ENCODE measurements around the gene GRAMD2A. TPM values are rescaled to one million over a fixed set of nuclear protein-coding genes. Genes with fewer than 3 reads are reported as not detected.

GRAMD2A gene
- total and polyA plus RNA-seq, 2 experiments from 2014 or later = 0.70 to 2.8 TPM

DNA sequence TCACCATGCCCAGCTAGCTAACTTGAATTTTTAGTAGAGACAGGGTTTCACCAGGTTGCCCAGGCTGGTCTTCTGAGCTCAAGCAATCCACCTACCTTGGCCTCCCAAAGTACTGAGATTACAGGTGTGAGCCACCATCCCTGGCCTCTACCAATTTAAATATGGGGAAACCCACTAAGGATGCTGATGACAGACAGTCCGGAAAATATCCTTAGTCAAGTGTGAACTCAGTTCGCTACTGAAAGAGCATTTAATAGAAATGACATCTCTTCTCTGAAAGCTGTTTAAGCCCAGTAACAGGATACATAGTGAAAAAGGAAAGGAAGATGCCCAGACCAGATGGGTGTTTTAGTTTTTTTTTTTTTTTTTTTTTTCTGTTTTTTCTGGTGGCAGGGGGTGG is 7.7 kb upstream of the GRAMD2A start (continued):
- TF ChIP-seq, protein P1, sequence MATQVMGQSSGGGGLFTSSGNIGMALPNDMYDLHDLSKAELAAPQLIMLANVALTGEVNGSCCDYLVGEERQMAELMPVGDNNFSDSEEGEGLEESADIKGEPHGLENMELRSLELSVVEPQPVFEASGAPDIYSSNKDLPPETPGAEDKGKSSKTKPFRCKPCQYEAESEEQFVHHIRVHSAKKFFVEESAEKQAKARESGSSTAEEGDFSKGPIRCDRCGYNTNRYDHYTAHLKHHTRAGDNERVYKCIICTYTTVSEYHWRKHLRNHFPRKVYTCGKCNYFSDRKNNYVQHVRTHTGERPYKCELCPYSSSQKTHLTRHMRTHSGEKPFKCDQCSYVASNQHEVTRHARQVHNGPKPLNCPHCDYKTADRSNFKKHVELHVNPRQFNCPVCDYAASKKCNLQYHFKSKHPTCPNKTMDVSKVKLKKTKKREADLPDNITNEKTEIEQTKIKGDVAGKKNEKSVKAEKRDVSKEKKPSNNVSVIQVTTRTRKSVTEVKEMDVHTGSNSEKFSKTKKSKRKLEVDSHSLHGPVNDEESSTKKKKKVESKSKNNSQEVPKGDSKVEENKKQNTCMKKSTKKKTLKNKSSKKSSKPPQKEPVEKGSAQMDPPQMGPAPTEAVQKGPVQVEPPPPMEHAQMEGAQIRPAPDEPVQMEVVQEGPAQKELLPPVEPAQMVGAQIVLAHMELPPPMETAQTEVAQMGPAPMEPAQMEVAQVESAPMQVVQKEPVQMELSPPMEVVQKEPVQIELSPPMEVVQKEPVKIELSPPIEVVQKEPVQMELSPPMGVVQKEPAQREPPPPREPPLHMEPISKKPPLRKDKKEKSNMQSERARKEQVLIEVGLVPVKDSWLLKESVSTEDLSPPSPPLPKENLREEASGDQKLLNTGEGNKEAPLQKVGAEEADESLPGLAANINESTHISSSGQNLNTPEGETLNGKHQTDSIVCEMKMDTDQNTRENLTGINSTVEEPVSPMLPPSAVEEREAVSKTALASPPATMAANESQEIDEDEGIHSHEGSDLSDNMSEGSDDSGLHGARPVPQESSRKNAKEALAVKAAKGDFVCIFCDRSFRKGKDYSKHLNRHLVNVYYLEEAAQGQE (IDR thresholded peaks at IDR 0.05; ENCODE audit: unreplicated experiment) = no peak

DNA sequence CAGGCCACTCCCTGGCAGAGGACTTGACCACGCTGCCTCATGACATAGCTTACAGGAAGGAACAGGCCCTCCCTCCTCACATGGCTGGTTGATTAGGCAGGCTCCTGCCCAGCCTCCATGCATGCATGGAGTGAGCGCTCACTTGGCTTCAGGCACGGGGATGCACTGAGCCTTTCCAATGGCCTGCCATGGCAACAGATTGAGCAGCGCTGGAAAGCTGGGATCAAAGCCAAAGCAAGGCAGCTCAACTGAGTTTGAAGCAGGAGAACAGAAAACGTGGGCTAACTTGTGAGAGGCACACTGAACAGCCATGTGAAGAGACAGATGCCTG is 5.9 kb upstream of the GRAMD2A start:
- H3K4me3 Mint-ChIP-seq = no peak overlapping the region
- Histone ChIP-seq H4K20me1 (replicated peaks; ENCODE audit: insufficient read depth) (peaks cover 59% of the 10 kb centered on the region), H3K79me2 (replicated peaks; ENCODE audit: insufficient read depth) (0 out of 2 replicates have a peak, but pooled peaks cover 2% of the 10 kb centered on the region), H3K9me2 (ENCODE audit: insufficient read depth) (no peaks in the 10 kb centered on the region), H3K36me3 (ENCODE audit: insufficient read depth) (peaks cover 82% of the 10 kb centered on the region), H3K27me3 (ENCODE audit: insufficient read depth) (no peaks in the 10 kb centered on the region), H2AFZ (no peak overlapping the region), H3K4me1 (ENCODE audit: insufficient read depth) (0 out of 2 replicates have a peak, but pooled peaks cover 4% of the 10 kb centered on the region), H3F3A (replicated peaks; ENCODE audit: low read depth) (peaks cover 84% of the 10 kb centered on the region), H3K4me3 (no peak overlapping the region), H3K4me2 (no peak overlapping the region), H3K27ac (ENCODE audit: low read depth) (no peak overlapping the region)
- H3K27me3 Mint-ChIP-seq (ENCODE audit: insufficient read depth, low read depth, poor library complexity) = peaks cover 20% of the 10 kb centered on the region
- H3K4me1 Mint-ChIP-seq = peaks cover 4% of the 10 kb centered on the region; the same call in 1 of the 3 replicates
- ATAC-seq (no peak), DNase-seq (ENCODE audit: low spot score) (no peak)
- H3K36me3 Mint-ChIP-seq (ENCODE audit: low read depth) = peaks cover 97% of the 10 kb centered on the region
- H3K9me3 Mint-ChIP-seq = no peaks in the 10 kb centered on the region
- H3K27ac Mint-ChIP-seq = no peak overlapping the region
- TF ChIP-seq, protein P1 (IDR thresholded peaks at IDR 0.05; ENCODE audit: unreplicated experiment) = no peak
- TF ChIP-seq STAT1 (IDR thresholded peaks at IDR 0.05; ENCODE audit: unreplicated experiment) (no peak), EZH2phosphoT487 (IDR thresholded peaks at IDR 0.05; ENCODE audit: unreplicated experiment) (no peak), JUNB (IDR thresholded peaks at IDR 0.05; ENCODE audit: unreplicated experiment) (no peak)

DNA sequence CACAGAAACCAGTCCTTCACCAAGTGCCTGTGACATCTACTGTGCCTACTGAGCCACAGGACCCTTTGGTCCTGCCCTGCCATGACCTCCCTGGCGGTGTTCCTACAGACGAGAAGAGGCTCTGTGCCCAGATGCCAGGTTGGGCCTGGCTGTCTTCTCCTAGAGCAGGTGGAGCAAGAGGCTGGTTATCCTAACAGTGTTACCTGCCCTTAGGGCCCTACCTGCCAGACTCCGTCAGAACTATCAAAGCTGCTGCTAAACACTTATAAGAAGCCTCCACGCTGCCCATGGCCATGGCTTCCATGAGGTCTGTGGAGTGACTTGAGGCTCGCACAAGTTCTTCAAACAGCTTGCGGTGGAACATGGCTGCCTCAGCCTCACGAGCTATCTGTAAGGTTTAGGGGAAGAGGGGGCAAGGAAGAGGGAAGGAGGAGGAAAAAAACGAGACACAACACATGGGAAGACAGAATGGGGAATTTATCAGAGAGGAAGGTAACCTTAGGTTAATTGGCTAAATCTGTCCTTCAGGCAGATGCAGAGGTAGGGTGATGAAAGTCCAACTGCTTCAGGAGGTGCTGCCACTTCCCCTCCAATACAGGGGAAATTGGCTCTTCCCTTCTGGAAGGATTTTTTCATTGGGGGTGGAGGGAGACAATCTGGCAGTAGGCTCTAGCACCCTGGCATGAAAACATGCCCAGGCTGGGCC is 5.4 kb upstream of the GRAMD2A start:
- no peak overlapping the region for H3K27ac Mint-ChIP-seq
- H3K4me3 Mint-ChIP-seq = no peak overlapping the region
- H3K36me3 Mint-ChIP-seq (ENCODE audit: low read depth) = peaks cover 97% of the 10 kb centered on the region
- TF ChIP-seq, protein P1 (IDR thresholded peaks at IDR 0.05; ENCODE audit: unreplicated experiment) = no peak

More for the DNA sequence above, 5.4 kb upstream of the GRAMD2A start:
- ATAC-seq (no peak), DNase-seq (ENCODE audit: low spot score) (no peak)
- 0 out of 2 replicates have a peak overlapping the region, but pooled peaks have one; percentile 59 for H3K27ac ChIP-seq (ENCODE audit: low read depth)
- peaks cover 57% of the 10 kb centered on the region for H4K20me1 ChIP-seq (replicated peaks; ENCODE audit: insufficient read depth)
- H3K4me3 ChIP-seq = no peak overlapping the region
- 0 out of 2 replicates have a peak, but pooled peaks cover 2% of the 10 kb centered on the region for H3K79me2 ChIP-seq (replicated peaks; ENCODE audit: insufficient read depth)
- no peak overlapping the region for H3K4me2 ChIP-seq
- no peaks in the 10 kb centered on the region for H3K9me2 ChIP-seq (ENCODE audit: insufficient read depth)
- H3K27me3 ChIP-seq (ENCODE audit: insufficient read depth) = no peaks in the 10 kb centered on the region
- peaks cover 21% of the 10 kb centered on the region for H3K27me3 Mint-ChIP-seq (ENCODE audit: insufficient read depth, low read depth, poor library complexity)
- peaks cover 77% of the 10 kb centered on the region for H3K36me3 ChIP-seq (ENCODE audit: insufficient read depth)
- H3K4me1 Mint-ChIP-seq = peaks cover 6% of the 10 kb centered on the region
- H3K4me1 ChIP-seq (ENCODE audit: insufficient read depth) = 0 out of 2 replicates have a peak, but pooled peaks cover 9% of the 10 kb centered on the region
- no peak overlapping the region for H2AFZ ChIP-seq
- peaks cover 87% of the 10 kb centered on the region for H3F3A ChIP-seq (replicated peaks; ENCODE audit: low read depth)
- H3K9me3 Mint-ChIP-seq = peaks cover 2% of the 10 kb centered on the region; the same call in 1 of the 3 replicates

All from GM23338 (cell line).